Limb (tissue), 2 donors: ENCODE measurements around the gene DNAH7.
"Not testable (repeated sequence)": the region's sequence is repeated elsewhere in the genome, so short reads cannot be mapped to it uniquely, and the experiment has no call there.

ENCODE experiments used
- DNase-seq, 2 donors: peaks; one replicate each; pipeline ENCODE4 v3.0.0-alpha.2; 2016; ENCODE audit errors: extremely low spot score in 2 of 2

Gene DNAH7

DNA sequence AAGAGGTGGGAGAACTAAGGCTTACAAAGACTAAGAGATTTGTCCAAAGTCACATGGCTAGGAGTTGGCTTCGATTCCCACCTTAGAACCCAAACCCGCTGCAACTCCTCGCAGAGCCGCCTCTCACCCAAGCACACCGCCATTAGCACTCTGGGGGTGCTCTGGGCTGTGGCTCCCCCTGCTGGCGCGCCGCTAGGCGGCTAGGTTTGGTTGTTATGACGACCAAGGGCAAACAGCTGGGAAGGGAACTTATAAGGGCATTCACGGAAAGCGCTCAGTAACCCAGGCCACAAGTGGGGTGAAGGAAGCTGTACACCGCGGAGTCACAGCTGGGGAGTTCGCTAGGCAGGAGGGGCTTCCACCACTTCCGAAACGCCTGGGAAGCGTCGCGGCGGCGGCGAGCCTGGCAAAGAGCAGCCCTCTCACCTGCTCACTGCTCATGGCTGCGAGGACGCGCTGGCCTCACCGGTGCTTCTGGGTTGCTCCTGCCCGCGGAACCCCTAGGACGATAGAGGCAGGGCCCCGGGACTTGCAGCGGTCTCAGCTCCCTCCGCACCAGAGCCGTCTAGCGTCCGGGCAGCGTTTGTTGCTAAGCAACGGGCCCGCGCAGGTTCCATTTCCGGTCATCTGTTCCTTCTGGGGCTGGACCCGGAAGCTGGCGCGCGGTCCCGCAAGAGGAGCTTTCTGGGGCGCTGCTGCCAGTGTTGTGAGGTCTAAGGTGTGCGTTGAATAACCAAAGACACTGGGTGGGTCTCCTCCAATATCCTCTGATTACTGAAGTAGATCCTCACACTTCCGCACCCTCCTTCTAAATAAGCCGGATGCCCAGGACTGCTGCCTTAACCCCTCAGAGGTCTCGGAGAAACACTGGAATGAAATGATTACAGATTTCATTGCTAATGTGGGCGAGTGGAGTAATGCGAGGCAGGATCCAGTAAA lies at the start of gene DNAH7:
Gene DNAH7 (minus strand): TSS at position 567 of the 939 bp plus-strand sequence. CDS start 126 bp downstream, at position 441.
- DNase-seq, result peak; percentile 79 to 93

GRCh38 chr2:196117214-196117705 lies 48.6 kb upstream of the DNAH7 start:
- no peak for DNase-seq

GRCh38 chr2:196113061-196113974 lies 44.7 kb upstream of the DNAH7 start:
- DNase-seq, result no peak

- DNase-seq, result no peak
Observed at GRCh38 chr2:196112418-196113034, 43.9 kb upstream of the DNAH7 start.

DNA sequence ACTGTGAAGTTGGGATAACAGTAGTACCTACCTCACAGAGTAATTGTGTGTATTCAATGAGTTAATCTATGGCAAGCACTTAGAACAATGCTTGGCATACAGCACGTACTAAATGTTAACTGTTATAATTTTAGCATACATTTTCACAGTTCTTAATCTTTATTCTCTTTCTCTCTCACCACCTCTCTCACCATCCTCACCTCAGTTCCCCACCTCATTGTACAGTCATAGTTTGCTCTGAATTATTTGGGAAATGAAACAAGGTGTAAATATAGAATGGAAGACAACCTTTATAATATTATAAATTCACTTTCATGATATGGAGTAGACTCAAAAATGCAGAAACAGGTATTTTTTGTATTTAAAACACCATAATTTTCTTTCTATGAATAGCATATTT lies 40.0 kb upstream of the DNAH7 start:
- DNase-seq, result no peak

- DNase-seq, result no peak
Observed at GRCh38 chr2:196105951-196106350, 37.3 kb upstream of the DNAH7 start.

GRCh38 chr2:196104066-196104465 lies 35.4 kb upstream of the DNAH7 start:
- DNase-seq, result no peak

- no peak for DNase-seq
Observed at GRCh38 chr2:196103626-196104025, 35.0 kb upstream of the DNAH7 start.

GRCh38 chr2:196101325-196101991 lies 32.8 kb upstream of the DNAH7 start:
- DNase-seq, result no peak

DNA sequence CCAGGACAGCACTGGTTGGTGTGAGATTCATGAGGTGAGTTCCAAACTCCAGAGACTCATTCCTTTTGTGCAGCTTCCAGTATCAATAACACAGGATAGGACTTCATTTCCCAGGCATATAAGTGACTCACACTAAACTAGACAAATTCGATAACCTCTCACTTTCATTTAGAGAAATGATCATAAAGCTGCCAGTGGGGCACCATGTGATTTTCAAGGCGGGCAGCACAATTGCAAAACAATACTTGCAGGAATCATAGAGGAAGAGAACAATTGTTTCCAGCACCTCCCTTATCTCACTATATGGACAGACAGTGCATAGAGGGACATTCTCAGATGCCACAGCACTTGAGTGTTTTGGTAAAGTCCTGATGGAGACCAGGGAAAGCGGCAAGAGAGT lies 31.3 kb upstream of the DNAH7 start:
- no peak for DNase-seq

DNA sequence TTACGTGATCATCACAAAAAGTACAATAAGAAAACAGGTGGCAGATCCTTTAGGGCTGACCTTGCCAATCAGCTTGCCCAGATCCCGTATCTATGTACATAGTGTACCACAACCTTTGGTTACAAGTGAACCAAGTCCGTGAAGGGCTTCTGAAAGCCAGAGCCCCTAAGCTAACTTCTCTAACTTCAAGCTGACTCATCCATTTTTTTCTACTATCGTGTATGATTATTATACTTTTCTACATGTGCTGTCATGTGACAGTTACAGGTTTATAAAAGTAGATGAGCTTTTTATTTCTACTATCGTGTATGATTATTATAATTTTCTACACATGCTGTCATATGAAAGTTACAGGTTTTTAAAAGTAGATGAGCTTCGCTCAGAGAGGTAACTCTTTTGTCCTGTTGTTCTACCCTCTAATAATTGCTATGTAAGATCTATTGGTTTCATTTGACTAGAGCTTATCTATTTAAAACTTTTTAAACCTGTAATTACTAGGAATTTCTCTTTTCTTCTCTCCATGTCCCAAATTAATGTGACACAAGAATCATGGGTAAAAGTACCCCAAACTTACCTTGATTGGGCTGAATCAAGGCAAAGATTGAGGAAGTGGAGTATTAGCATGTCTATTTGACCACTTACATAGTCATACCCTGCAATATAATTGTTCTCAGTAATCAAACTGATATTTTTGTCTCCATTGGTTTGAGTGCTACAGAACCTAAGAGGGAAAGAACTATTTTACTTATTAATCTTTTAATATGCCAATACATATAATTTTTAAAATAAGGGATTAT lies 29.4 kb upstream of the DNAH7 start:
- DNase-seq, result no peak

DNA sequence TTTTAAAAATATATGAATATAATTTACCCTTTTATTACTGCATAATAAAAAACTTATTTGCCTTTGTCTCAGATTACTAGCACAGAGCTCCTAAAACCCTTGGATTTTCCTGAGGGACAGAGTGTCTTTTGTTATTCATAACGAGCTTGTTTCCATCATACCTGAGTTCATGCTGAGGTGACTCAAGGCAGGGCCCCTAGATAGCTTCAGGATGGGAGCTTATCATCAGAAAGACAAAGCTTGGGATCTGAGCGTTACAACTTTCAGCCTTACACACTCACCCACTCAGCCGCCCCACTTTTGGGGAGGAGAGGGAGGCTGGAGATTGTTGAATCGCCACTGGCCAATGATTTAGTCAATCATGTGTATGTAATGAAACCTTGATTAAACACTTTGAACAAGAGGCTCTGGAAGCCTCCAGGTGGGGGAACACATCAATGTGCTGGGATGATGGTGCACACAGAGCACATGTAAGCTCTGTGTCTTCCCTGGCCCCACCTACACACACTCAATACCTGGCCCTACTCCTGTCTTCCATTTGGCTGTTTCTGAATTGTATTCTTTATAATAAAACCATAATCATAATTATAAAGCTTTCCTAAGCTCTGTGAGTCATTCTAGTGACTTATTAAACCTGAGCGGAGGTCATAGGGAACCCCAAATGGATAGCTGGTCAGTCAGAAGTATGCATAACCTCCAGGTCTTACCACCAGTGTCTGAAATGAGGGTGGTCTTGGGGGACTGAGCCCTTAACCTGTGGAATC lies 28.5 kb upstream of the DNAH7 start:
- no peak for DNase-seq

- DNase-seq, result no peak
Observed at GRCh38 chr2:196096264-196096663, 27.6 kb upstream of the DNAH7 start.

GRCh38 chr2:196089448-196089847 lies 20.8 kb upstream of the DNAH7 start:
- DNase-seq, result not testable (repeated sequence)

DNA sequence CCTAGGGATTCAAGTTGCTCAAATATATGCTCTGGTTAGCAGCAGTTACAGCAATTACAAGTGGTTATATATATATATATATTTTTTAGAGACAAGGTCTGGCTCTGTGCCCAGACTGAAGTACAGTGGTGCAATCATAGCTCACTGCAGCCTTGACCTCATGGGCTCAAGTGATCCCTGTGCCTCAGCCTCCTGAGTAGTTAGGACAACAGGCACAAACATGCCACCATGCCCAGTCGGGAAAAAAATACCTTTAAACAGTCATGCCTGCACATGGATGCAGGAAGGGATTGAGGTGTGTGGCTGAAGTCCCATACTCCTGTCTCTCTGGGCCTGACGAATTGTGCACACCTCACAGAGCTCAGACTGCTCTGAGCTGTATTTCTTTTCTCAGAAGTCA lies 19.6 kb upstream of the DNAH7 start:
- peak; percentile 27 to 34 for DNase-seq

DNA sequence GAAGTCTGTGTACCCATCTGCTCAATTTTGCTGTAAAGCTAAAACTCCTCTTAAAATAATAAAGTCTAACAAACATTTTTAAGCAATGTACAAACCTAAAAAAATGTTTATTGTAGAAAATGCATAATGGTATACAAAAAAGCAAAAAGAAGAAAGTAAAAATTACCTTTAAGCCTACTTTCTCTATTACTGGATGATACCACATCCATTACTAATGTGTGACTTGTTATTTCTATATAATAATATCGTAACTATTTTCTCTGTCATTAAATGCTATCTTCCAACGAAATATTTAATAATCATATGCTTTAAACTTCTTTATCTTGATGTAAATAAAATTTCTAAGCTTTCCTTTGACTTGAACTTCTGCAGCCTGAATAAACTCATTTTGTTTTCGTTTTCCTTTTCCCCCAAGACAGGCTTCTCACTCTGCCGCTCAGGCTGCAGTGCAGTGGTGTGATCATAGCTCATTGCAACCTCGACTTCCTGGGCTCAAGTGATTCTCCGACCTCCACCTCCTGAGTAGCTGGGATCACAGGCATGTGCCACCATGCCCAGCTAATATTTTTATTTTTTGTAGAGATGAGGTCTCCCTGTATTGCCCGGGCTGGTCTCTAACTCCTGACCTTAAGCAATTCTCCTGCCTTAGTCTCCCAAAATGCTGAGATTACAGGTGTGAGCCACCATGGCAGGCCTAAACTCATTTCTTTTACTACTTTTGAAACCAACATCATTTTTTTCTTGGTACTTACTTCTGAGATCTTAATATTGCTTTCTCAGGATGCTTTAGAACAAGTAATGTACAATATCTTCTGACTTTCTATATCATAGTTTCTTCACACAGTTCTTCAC lies 18.1 kb upstream of the DNAH7 start:
- DNase-seq, result no peak

- no peak for DNase-seq
Observed at GRCh38 chr2:196083601-196084000, 15.0 kb upstream of the DNAH7 start.

GRCh38 chr2:196080526-196080925 lies 11.9 kb upstream of the DNAH7 start:
- no peak for DNase-seq
